Tibial nerve (tissue), 4 donors: ENCODE results near the gene TOX2. TPM values are rescaled to one million over a fixed set of nuclear protein-coding genes. Genes with fewer than 3 reads are reported as not detected.
"Not testable (repeated sequence)": the region's sequence is repeated elsewhere in the genome, so short reads cannot be mapped to it uniquely, and the experiment has no call there.

Experiments used
- DNase-seq, 2 donors: peaks; one replicate each; pipeline ENCODE4 v3.0.0-alpha.2; 2019; ENCODE audit warnings: low spot score in 2 of 2
- H3K27ac ChIP-seq, 4 donors: fragments of 200-600 bp; sonication (generic) in 3 of 4; one replicate each; pipeline ENCODE4 v1.5.1; 2017 to 2019; ENCODE audit warnings: mild to moderate bottlenecking in 1 of 4
- H3K27me3 ChIP-seq, 2 donors: fragments of 200-600 bp; sonication (generic) in 1 of 2; one replicate each; pipeline versions ENCODE4 v1.5.1 to v1.6.0; 2017 to 2019
- H3K36me3 ChIP-seq, 3 donors: fragments of 200-600 bp; sonication (generic); one replicate each; pipeline ENCODE4 v1.5.1; 2018 to 2019
- H3K4me1 ChIP-seq, 4 donors: fragments of 200-600 bp; sonication (generic) in 3 of 4; one replicate each; pipeline ENCODE4 v1.5.1; 2017 to 2019
- H3K4me3 ChIP-seq, 4 donors: fragments of 200-600 bp; sonication (generic) in 3 of 4; one replicate each; pipeline ENCODE4 v1.5.1; 2017 to 2019; ENCODE audit warnings: mild to moderate bottlenecking in 1 of 4, moderate library complexity in 1 of 4
- H3K9me3 ChIP-seq, 4 donors: fragments of 200-600 bp; sonication (generic) in 3 of 4; one replicate each; pipeline ENCODE4 v1.5.1; 2017 to 2019
- EP300 ChIP-seq, 2 donors: sonication (generic); formaldehyde crosslinking; IDR thresholded peaks; one replicate each; pipeline ENCODE4 v1.6.1; 2017; ENCODE audit warnings: antibody characterized with exemption in 2 of 2, mild to moderate bottlenecking in 1 of 2
- POLR2A ChIP-seq, 2 donors: fragments of 450-650 bp; IDR thresholded peaks; one replicate each; pipeline ENCODE4 v1.6.1; 2017; ENCODE audit warnings: antibody characterized with exemption in 2 of 2, mild to moderate bottlenecking in 2 of 2, moderate library complexity in 2 of 2
- WGBS, 2 donors: methylation state at CpG; one replicate each; pipeline ENCODE4 v1.1.5; 2018; 5-methylcytosine and 5-hydroxymethylcytosine counted together
- total RNA-seq, 4 donors: library from RNA; depleted of rRNA; stranded (reverse); fragments of >200 nt; gene quantifications; one replicate each; pipeline ENCODE4 v1.1.0, GENCODE V29; 2016
- TF ChIP-seq, protein P1 (sequence below), 5 experiments: fragments of 200-600 bp in 3 of 5; fragments of 450-650 bp in 2 of 5; sonication (generic) in 3 of 5; IDR thresholded peaks; one replicate each; pipeline ENCODE4 v1.5.1; 2016 to 2019; ENCODE audit warnings: antibody characterized with exemption in 5 of 5, mild to moderate bottlenecking in 3 of 5, moderate library complexity in 2 of 5

Gene TOX2
- total RNA-seq, 4 donors from 2014 or later: 1.3 to 3.3 (median 1.9) TPM

DNA sequence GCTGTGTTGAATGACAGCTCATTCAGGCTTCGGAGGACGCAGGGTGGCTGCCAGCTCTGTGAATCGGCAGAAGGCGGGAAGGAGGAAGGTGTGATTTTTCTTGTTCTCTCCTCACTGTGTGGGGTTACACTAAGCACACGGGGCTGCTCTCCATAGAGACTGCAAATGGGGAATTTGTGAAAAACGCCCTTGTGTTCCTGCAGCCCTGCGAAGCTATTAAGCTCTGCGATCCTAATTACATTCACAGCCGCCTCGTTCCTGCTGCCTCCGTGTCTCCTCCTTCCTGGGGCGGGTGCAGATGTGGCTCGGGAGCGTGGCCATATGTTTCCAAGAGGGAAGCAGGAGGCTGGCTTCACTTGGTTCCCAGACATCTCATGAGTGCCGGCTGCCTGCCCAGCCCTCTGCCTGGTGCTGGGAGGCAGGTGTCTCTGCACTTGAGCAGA lies 124.0 kb downstream of the TOX2 start:
- peaks cover 0 to 9% of the 10 kb centered on the region in 2 donors for H3K27me3 ChIP-seq
- WGBS, 2 donors: 23 to 24% methylated on average over 14 to 15 of the region's 15 CpGs
- H3K4me1 ChIP-seq: no peaks in the 10 kb centered on the region
- no peaks in the 10 kb centered on the region for H3K36me3 ChIP-seq
- no peaks in the 10 kb centered on the region for H3K9me3 ChIP-seq
- TF ChIP-seq EP300 (IDR thresholded peaks at IDR 0.05) (no peak), POLR2A (IDR thresholded peaks at IDR 0.05) (no peak)
- TF ChIP-seq, protein P1, sequence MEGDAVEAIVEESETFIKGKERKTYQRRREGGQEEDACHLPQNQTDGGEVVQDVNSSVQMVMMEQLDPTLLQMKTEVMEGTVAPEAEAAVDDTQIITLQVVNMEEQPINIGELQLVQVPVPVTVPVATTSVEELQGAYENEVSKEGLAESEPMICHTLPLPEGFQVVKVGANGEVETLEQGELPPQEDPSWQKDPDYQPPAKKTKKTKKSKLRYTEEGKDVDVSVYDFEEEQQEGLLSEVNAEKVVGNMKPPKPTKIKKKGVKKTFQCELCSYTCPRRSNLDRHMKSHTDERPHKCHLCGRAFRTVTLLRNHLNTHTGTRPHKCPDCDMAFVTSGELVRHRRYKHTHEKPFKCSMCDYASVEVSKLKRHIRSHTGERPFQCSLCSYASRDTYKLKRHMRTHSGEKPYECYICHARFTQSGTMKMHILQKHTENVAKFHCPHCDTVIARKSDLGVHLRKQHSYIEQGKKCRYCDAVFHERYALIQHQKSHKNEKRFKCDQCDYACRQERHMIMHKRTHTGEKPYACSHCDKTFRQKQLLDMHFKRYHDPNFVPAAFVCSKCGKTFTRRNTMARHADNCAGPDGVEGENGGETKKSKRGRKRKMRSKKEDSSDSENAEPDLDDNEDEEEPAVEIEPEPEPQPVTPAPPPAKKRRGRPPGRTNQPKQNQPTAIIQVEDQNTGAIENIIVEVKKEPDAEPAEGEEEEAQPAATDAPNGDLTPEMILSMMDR (IDR thresholded peaks at IDR 0.05): no peak
- no peak overlapping the region for H3K4me3 ChIP-seq
- DNase-seq: no peak
- no peak overlapping the region for H3K27ac ChIP-seq

DNA sequence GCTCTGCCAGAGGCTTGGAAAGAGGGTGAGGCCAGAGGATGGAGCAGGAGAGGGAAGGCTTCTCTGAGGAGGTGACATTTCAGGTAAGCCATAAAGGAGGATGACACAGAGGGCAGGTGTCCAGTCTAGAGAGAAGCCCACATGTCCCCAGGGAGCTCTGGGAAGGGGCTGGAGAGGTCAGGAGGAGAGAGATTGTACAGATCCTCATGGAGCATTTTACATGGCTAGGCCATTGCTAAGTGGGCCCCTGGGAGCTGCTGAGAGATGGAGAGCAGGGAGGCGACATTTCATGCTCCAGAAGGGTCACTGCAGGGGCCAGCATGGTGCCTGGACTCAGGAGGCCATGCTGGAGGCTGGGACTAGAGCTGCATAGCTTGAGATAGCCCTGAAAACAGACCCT lies 124.5 kb downstream of the TOX2 start:
- no peak overlapping the region for H3K4me3 ChIP-seq
- H3K36me3 ChIP-seq: no peaks in the 10 kb centered on the region
- H3K27ac ChIP-seq: no peak overlapping the region
- H3K9me3 ChIP-seq: no peaks in the 10 kb centered on the region
- H3K4me1 ChIP-seq: no peaks in the 10 kb centered on the region
- 33 to 74% methylated on average over 1 of the region's 1 CpG for WGBS, 2 donors
- H3K27me3 ChIP-seq: peaks cover 0 to 9% of the 10 kb centered on the region in 2 donors
- DNase-seq: no peak
- TF ChIP-seq EP300 (IDR thresholded peaks at IDR 0.05) (no peak), POLR2A (IDR thresholded peaks at IDR 0.05) (no peak)
- TF ChIP-seq, protein P1 (IDR thresholded peaks at IDR 0.05): no peak

DNA sequence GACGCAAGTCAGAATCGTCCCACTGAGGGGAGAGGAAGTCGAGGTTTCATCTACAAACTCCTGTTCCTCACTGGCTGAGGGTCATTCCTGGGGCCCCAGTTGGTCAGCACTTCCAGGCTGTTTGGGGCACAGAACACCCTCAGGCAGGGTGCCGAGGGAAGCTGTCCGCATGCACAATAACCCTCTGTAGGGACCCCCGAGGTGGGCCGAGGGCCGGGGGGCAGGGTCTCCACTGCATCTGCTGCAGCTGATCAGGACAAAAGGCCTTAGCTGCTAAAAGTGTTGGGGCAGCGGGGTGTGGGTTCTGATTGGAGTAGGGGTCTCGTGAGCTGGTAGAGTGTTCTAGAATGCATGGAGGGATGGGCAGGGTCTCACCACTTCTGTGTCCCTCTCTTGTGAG lies 125.1 kb downstream of the TOX2 start:
- TF ChIP-seq EP300 (IDR thresholded peaks at IDR 0.05) (no peak), POLR2A (IDR thresholded peaks at IDR 0.05) (no peak)
- TF ChIP-seq, protein P1 (IDR thresholded peaks at IDR 0.05): no peak
- Histone ChIP-seq H3K27me3 (peaks cover 0 to 9% of the 10 kb centered on the region in 2 donors), H3K27ac (no peak overlapping the region), H3K4me3 (no peak overlapping the region), H3K4me1 (no peaks in the 10 kb centered on the region), H3K9me3 (no peaks in the 10 kb centered on the region), H3K36me3 (no peaks in the 10 kb centered on the region)
- 70 to 74% methylated on average over 10 of the region's 10 CpGs for WGBS, 2 donors
- no peak for DNase-seq

DNA sequence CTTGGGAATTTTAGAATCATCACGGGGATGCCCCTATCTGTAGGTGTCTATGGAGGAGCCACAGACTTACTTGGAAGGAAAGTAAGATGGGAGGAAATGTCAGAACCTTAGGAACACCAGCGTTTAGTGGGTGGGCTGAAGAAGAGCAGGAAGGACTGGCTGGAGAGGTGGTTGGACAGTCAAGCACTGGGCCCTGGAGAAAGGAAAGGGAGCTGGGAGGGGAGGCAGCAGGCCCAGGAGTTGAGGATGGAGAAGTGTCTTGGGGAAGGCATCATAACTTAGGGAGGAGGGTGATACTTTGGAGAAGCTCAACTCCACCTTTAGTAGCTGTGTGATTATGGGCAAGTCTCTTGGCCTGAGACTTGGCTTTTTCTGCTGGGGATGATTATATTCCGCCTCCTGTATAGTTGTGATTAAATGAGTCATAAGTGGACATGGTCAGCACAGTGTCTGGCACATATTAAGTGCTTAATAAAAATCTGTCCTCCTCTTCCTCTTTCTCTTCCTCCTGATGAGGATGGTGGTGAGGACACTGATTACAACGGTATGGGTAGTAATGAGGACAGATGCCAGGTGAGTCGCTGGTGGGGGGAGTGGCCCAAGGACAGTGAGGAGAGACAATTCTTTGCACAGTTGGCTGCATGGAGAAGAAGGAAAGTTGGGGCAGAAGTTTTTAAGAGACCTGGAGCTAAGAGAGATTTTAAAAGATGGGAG lies 125.7 kb downstream of the TOX2 start:
- H3K4me1 ChIP-seq: no peaks in the 10 kb centered on the region
- H3K4me3 ChIP-seq: no peak overlapping the region
- H3K36me3 ChIP-seq: no peaks in the 10 kb centered on the region
- H3K27ac ChIP-seq: no peak overlapping the region
- DNase-seq: no peak
- TF ChIP-seq, protein P1 (IDR thresholded peaks at IDR 0.05): no peak
- TF ChIP-seq EP300 (IDR thresholded peaks at IDR 0.05) (no peak), POLR2A (IDR thresholded peaks at IDR 0.05) (no peak)
- peaks cover 0 to 9% of the 10 kb centered on the region in 2 donors for H3K27me3 ChIP-seq
- H3K9me3 ChIP-seq: no peaks in the 10 kb centered on the region
- 88 to 92% methylated on average over 5 of the region's 5 CpGs for WGBS, 2 donors

DNA sequence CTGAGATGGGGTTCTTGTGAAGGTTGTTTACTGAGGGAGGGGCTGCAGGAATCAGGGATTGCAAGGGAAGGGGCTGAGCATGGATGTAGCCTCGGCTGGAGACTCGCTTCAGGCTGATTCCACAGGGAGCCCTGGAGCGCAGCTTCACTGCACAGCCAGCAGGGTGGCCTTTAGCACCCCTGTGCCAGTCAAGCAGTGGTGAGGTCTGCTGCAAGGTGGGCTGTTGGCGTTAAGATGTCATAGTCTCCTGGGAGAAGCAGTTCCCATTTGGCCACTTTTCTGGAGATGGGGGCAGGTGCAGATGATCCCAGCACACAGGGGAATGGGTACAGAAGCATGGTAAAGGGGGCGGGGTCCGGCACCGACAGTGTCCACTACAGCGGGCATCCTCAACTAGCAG lies 126.3 kb downstream of the TOX2 start:
- 70 to 87% methylated on average over 8 of the region's 8 CpGs for WGBS, 2 donors
- H3K27ac ChIP-seq: no peak overlapping the region

DNA sequence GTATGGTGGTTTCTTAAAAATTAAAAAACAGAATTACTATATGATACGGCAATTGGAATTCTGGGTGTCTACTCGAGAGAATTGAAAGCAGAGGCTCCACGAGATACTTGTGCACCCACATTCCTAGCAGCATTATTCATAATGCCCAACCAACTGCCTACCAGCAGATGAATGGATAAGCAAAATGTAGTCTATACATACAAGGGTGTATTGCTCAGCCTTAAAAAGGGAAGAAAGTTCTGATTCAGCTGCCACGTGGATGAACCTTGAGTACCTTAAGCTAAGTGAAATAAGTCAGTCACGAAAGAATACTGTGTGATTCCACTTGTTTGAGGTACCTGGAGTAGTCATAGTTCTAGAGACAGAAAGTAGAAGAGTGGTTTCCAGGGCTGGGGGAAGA lies 130.1 kb downstream of the TOX2 start:
- H3K4me3 ChIP-seq, H3K27me3 ChIP-seq, DNase-seq, H3K27ac ChIP-seq, H3K9me3 ChIP-seq, H3K36me3 ChIP-seq, H3K4me1 ChIP-seq: not testable (repeated sequence)
- 86% methylated on average over 5 of the region's 5 CpGs for WGBS, 2 donors

More for the DNA sequence above, 126.3 kb downstream of the TOX2 start:
- TF ChIP-seq EP300 (IDR thresholded peaks at IDR 0.05) (no peak), POLR2A (IDR thresholded peaks at IDR 0.05) (no peak)
- TF ChIP-seq, protein P1 (IDR thresholded peaks at IDR 0.05): no peak
- H3K4me3 ChIP-seq: no peak overlapping the region
- no peaks in the 10 kb centered on the region for H3K4me1 ChIP-seq
- no peaks in the 10 kb centered on the region for H3K36me3 ChIP-seq
- DNase-seq: no peak
- H3K9me3 ChIP-seq: no peaks in the 10 kb centered on the region
- H3K27me3 ChIP-seq: peaks cover 0 to 9% of the 10 kb centered on the region in 2 donors
